Measurements from ENCODE around the gene FZD10. TPM values are rescaled to one million over a fixed set of nuclear protein-coding genes. Genes with fewer than 3 reads are reported as not detected.

FZD10 gene
- total and polyA plus RNA-seq, 7 experiments from 2014 or later: not detected

- Histone ChIP-seq H3K27me3 (ENCODE audit: control insufficient read depth in 2 of 2, insufficient read depth in 2 of 2, low read length in 2 of 2) (no peaks in the 10 kb centered on the region), H3K4me3 (ENCODE audit: low read length) (no peak overlapping the region), H3K36me3 (ENCODE audit: control insufficient read depth in 2 of 3, insufficient read depth in 3 of 3, low read length in 3 of 3) (no peaks in the 10 kb centered on the region), H3K9me3 (ENCODE audit: control insufficient read depth in 2 of 3, low read length in 3 of 3) (peaks cover 0 to 6% (median 0%) of the 10 kb centered on the region in 3 experiments), H3K4me1 (ENCODE audit: control insufficient read depth in 2 of 2, insufficient read depth in 2 of 2, low read length in 2 of 2) (no peaks in the 10 kb centered on the region), H3K27ac (ENCODE audit: low read depth, low read length) (no peak overlapping the region)
- H3K27me3 Mint-ChIP-seq: peaks cover 4 to 36% (median 32%) of the 10 kb centered on the region in 5 donors
- DNase-seq: no peak
- CTCF ChIA-PET: no interaction called here
- H3K4me3 Mint-ChIP-seq: no peak overlapping the region
- peaks cover 0 to 22% (median 7%) of the 10 kb centered on the region in 11 donors for H3K9me3 Mint-ChIP-seq
- peaks cover 0 to 6% (median 0%) of the 10 kb centered on the region in 5 donors for H3K36me3 Mint-ChIP-seq
- POLR2A ChIA-PET: no interaction called here
- H3K4me1 Mint-ChIP-seq: no peaks in the 10 kb centered on the region
- H3K27ac Mint-ChIP-seq: no peak overlapping the region
- no peak for ATAC-seq
- intact Hi-C loops (cut with micrococcal nuclease): no loop called here
These were observed 22.3 kb downstream of the FZD10 start for GRCh38 chr12:130184404-130185090.

- H3K27me3 Mint-ChIP-seq: peaks cover 4 to 39% (median 29%) of the 10 kb centered on the region in 5 donors
- peaks cover 0 to 6% (median 0%) of the 10 kb centered on the region in 5 donors for H3K36me3 Mint-ChIP-seq
- intact Hi-C loops (cut with micrococcal nuclease): no loop called here
- H3K9me3 Mint-ChIP-seq: peaks cover 0 to 21% (median 7%) of the 10 kb centered on the region in 11 donors
- Histone ChIP-seq H3K27me3 (ENCODE audit: control insufficient read depth in 2 of 2, insufficient read depth in 2 of 2, low read length in 2 of 2) (no peaks in the 10 kb centered on the region), H3K4me1 (ENCODE audit: control insufficient read depth in 2 of 2, insufficient read depth in 2 of 2, low read length in 2 of 2) (no peaks in the 10 kb centered on the region), H3K36me3 (ENCODE audit: control insufficient read depth in 2 of 3, insufficient read depth in 3 of 3, low read length in 3 of 3) (no peaks in the 10 kb centered on the region), H3K27ac (ENCODE audit: low read depth, low read length) (no peak overlapping the region), H3K4me3 (ENCODE audit: low read length) (no peak overlapping the region), H3K9me3 (ENCODE audit: control insufficient read depth in 2 of 3, low read length in 3 of 3) (peaks cover 0 to 6% (median 0%) of the 10 kb centered on the region in 3 experiments)
- no peak overlapping the region for H3K4me3 Mint-ChIP-seq
- POLR2A ChIA-PET: no interaction called here
- CTCF ChIA-PET: no interaction called here
- H3K27ac Mint-ChIP-seq: no peak overlapping the region
- ATAC-seq: no peak
- no peak for DNase-seq
- H3K4me1 Mint-ChIP-seq: no peaks in the 10 kb centered on the region
These were observed 23.5 kb downstream of the FZD10 start for GRCh38 chr12:130185455-130186391.

- H3K9me3 ChIP-seq (ENCODE audit: control insufficient read depth in 2 of 3, low read length in 3 of 3): peaks cover 0 to 6% (median 0%) of the 10 kb centered on the region in 3 experiments
- intact Hi-C loops (cut with micrococcal nuclease): no loop called here
- ChIA-PET POLR2A (no interaction called here), CTCF (no interaction called here)
- Mint-ChIP-seq H3K4me1 (no peaks in the 10 kb centered on the region), H3K27ac (no peak overlapping the region), H3K4me3 (no peak overlapping the region), H3K36me3 (peaks cover 0 to 5% (median 0%) of the 10 kb centered on the region in 5 donors), H3K9me3 (peaks cover 0 to 13% (median 7%) of the 10 kb centered on the region in 11 donors), H3K27me3 (peaks cover 4 to 36% (median 24%) of the 10 kb centered on the region in 5 donors)
- H3K27ac ChIP-seq (ENCODE audit: low read depth, low read length): no peak overlapping the region
- no peak overlapping the region for H3K4me3 ChIP-seq (ENCODE audit: low read length)
- DNase-seq: no peak
- no peaks in the 10 kb centered on the region for H3K27me3 ChIP-seq (ENCODE audit: control insufficient read depth in 2 of 2, insufficient read depth in 2 of 2, low read length in 2 of 2)
- H3K36me3 ChIP-seq (ENCODE audit: control insufficient read depth in 2 of 3, insufficient read depth in 3 of 3, low read length in 3 of 3): no peaks in the 10 kb centered on the region
- ATAC-seq: no peak
- H3K4me1 ChIP-seq (ENCODE audit: control insufficient read depth in 2 of 2, insufficient read depth in 2 of 2, low read length in 2 of 2): no peaks in the 10 kb centered on the region
These were observed 24.5 kb downstream of the FZD10 start for GRCh38 chr12:130186651-130187268.

GRCh38 chr12:130192642-130193345 lies 30.5 kb downstream of the FZD10 start:
- Mint-ChIP-seq H3K36me3 (no peaks in the 10 kb centered on the region), H3K4me1 (no peaks in the 10 kb centered on the region), H3K27ac (no peak overlapping the region), H3K27me3 (peaks cover 4 to 29% (median 16%) of the 10 kb centered on the region in 5 donors), H3K9me3 (peaks cover 0 to 6% (median 0%) of the 10 kb centered on the region in 11 donors), H3K4me3 (no peak overlapping the region)
- H3K4me1 ChIP-seq (ENCODE audit: control insufficient read depth in 2 of 2, insufficient read depth in 2 of 2, low read length in 2 of 2): no peaks in the 10 kb centered on the region
- no peak overlapping the region for H3K27ac ChIP-seq (ENCODE audit: low read depth, low read length)
- POLR2A ChIA-PET: no interaction called here
- no peaks in the 10 kb centered on the region for H3K27me3 ChIP-seq (ENCODE audit: control insufficient read depth in 2 of 2, insufficient read depth in 2 of 2, low read length in 2 of 2)
- no peaks in the 10 kb centered on the region for H3K36me3 ChIP-seq (ENCODE audit: control insufficient read depth in 2 of 3, insufficient read depth in 3 of 3, low read length in 3 of 3)
- DNase-seq: no peak
- intact Hi-C loops (cut with micrococcal nuclease): no loop called here
- CTCF ChIA-PET: interaction anchor here (0.6 kb wide), 1 partner anchor 35 kb away, joined by 3 read pairs; no protein-coding TSS in a partner anchor
- H3K4me3 ChIP-seq (ENCODE audit: low read length): no peak overlapping the region
- H3K9me3 ChIP-seq (ENCODE audit: control insufficient read depth in 2 of 3, low read length in 3 of 3): no peaks in the 10 kb centered on the region
- ATAC-seq: no peak

GRCh38 chr12:130194154-130194553 lies 31.9 kb downstream of the FZD10 start:
- intact Hi-C loops (cut with micrococcal nuclease): no loop called here
- ChIA-PET POLR2A (no interaction called here), CTCF (no interaction called here)
- H3K27ac ChIP-seq (ENCODE audit: low read depth, low read length): no peak overlapping the region
- no peak for DNase-seq
- H3K36me3 Mint-ChIP-seq: no peaks in the 10 kb centered on the region
- H3K4me3 ChIP-seq (ENCODE audit: low read length): no peak overlapping the region
- peaks cover 0 to 29% (median 15%) of the 10 kb centered on the region in 5 donors for H3K27me3 Mint-ChIP-seq
- no peaks in the 10 kb centered on the region for H3K36me3 ChIP-seq (ENCODE audit: control insufficient read depth in 2 of 3, insufficient read depth in 3 of 3, low read length in 3 of 3)
- H3K27ac Mint-ChIP-seq: no peak overlapping the region
- no peak for ATAC-seq
- H3K4me3 Mint-ChIP-seq: no peak overlapping the region
- peaks cover 0 to 6% (median 0%) of the 10 kb centered on the region in 11 donors for H3K9me3 Mint-ChIP-seq
- no peaks in the 10 kb centered on the region for H3K4me1 Mint-ChIP-seq
- no peaks in the 10 kb centered on the region for H3K27me3 ChIP-seq (ENCODE audit: control insufficient read depth in 2 of 2, insufficient read depth in 2 of 2, low read length in 2 of 2)
- H3K9me3 ChIP-seq (ENCODE audit: control insufficient read depth in 2 of 3, low read length in 3 of 3): no peaks in the 10 kb centered on the region
- H3K4me1 ChIP-seq (ENCODE audit: control insufficient read depth in 2 of 2, insufficient read depth in 2 of 2, low read length in 2 of 2): no peaks in the 10 kb centered on the region

- intact Hi-C loops (cut with micrococcal nuclease): no loop called here
- H3K36me3 ChIP-seq (ENCODE audit: control insufficient read depth in 2 of 3, insufficient read depth in 3 of 3, low read length in 3 of 3): no peaks in the 10 kb centered on the region
- no peak overlapping the region for H3K4me3 ChIP-seq (ENCODE audit: low read length)
- H3K27me3 Mint-ChIP-seq: peaks cover 0 to 24% (median 10%) of the 10 kb centered on the region in 5 donors
- no peak for ATAC-seq
- DNase-seq: no peak
- no peak overlapping the region for H3K4me3 Mint-ChIP-seq
- H3K4me1 Mint-ChIP-seq: no peaks in the 10 kb centered on the region
- ChIA-PET POLR2A (no interaction called here), CTCF (no interaction called here)
- H3K36me3 Mint-ChIP-seq: no peaks in the 10 kb centered on the region
- no peaks in the 10 kb centered on the region for H3K9me3 ChIP-seq (ENCODE audit: control insufficient read depth in 2 of 3, low read length in 3 of 3)
- H3K4me1 ChIP-seq (ENCODE audit: control insufficient read depth in 2 of 2, insufficient read depth in 2 of 2, low read length in 2 of 2): no peaks in the 10 kb centered on the region
- no peak overlapping the region for H3K27ac ChIP-seq (ENCODE audit: low read depth, low read length)
- H3K9me3 Mint-ChIP-seq: peaks cover 0 to 6% (median 0%) of the 10 kb centered on the region in 11 donors
- H3K27me3 ChIP-seq (ENCODE audit: control insufficient read depth in 2 of 2, insufficient read depth in 2 of 2, low read length in 2 of 2): no peaks in the 10 kb centered on the region
- H3K27ac Mint-ChIP-seq: no peak overlapping the region
These were observed 33.1 kb downstream of the FZD10 start for GRCh38 chr12:130195369-130195768.

All from naive thymus-derived CD4-positive, alpha-beta T cell (primary cell).